HepG2 (cell line): ENCODE results near the gene SRCAP. TPM values are rescaled to one million over a fixed set of nuclear protein-coding genes. Genes with fewer than 3 reads are reported as not detected.
A peak's percentile ranks its signal among the peaks of the same experiment; 100 is the strongest.

Experiments used
- ETV5 ChIP-seq: IDR thresholded peaks from 2 replicates; pipeline ENCODE4 v1.6.1; 2018; ENCODE audit warnings: missing biosample characterization, missing genetic modification reagents, inconsistent platforms, borderline replicate concordance
- KLF11 ChIP-seq: IDR thresholded peaks from 2 replicates; pipeline ENCODE4 v1.6.1; 2016; ENCODE audit warnings: missing compliant biosample characterization
- MED1 ChIP-seq: sonication (generic); formaldehyde crosslinking; IDR thresholded peaks from 2 replicates; pipeline ENCODE4 v1.4.0; 2020; ENCODE audit warnings: missing genetic modification reagents
- NPAS2 ChIP-seq: sonication (generic); formaldehyde crosslinking; IDR thresholded peaks from 2 replicates; pipeline ENCODE4 v1.8.0; 2022; ENCODE audit warnings: mild to moderate bottlenecking, missing genetic modification reagents, borderline replicate concordance
- PHF21A ChIP-seq: sonication (generic); formaldehyde crosslinking; IDR thresholded peaks from 2 replicates; pipeline ENCODE4 v1.5.0; 2020; ENCODE audit warnings: mild to moderate bottlenecking, missing genetic modification reagents
- PRPF4 ChIP-seq: fragments of 200-400 bp; formaldehyde crosslinking; IDR thresholded peaks from 2 replicates; pipeline ENCODE4 v1.6.1; 2016; ENCODE audit warnings: low read length, low read depth; ENCODE audit not compliant: poor library complexity, severe bottlenecking
- SIX1 ChIP-seq: sonication (generic); formaldehyde crosslinking; IDR thresholded peaks from 2 replicates; pipeline ENCODE4 v1.4.0; 2020; ENCODE audit warnings: missing genetic modification reagents, borderline replicate concordance
- SIX4 ChIP-seq: sonication (generic); formaldehyde crosslinking; IDR thresholded peaks from 2 replicates; pipeline ENCODE4 v1.4.0; 2020; ENCODE audit warnings: missing genetic modification reagents
- ZBTB20 ChIP-seq: sonication (generic); formaldehyde crosslinking; IDR thresholded peaks from 2 replicates; pipeline ENCODE4 v1.8.1; 2023; ENCODE audit warnings: missing genetic modification reagents, low read depth, mild to moderate bottlenecking, borderline replicate concordance
- ZNF10 ChIP-seq: sonication (generic); formaldehyde crosslinking; IDR thresholded peaks from 2 replicates; pipeline ENCODE4 v1.4.0; 2020; ENCODE audit warnings: mild to moderate bottlenecking, low read depth, missing genetic modification reagents, borderline replicate concordance
- ZNF256 ChIP-seq: sonication (generic); formaldehyde crosslinking; conservative IDR thresholded peaks from 2 replicates; pipeline ENCODE4 v1.4.0; 2020; ENCODE audit warnings: missing genetic modification reagents
- ZNF782 ChIP-seq: sonication (generic); formaldehyde crosslinking; IDR thresholded peaks from 2 replicates; pipeline ENCODE4 v1.4.0; 2020; ENCODE audit warnings: missing genetic modification reagents, mild to moderate bottlenecking, borderline replicate concordance
- ZSCAN12 ChIP-seq: sonication (generic); formaldehyde crosslinking; IDR thresholded peaks from 2 replicates; pipeline ENCODE4 v1.9.0; 2021; ENCODE audit warnings: mild to moderate bottlenecking, missing genetic modification reagents
- polyA plus RNA-seq, 8 experiments: library from polyadenylated mRNA; depleted of rRNA in 3 of 8; stranded (reverse) in 7 of 8; unstranded in 1 of 8; fragments of >200 nt; fragmentation: Illumina TruSeq in 4 of 8; extraction: Trizol in 4 of 8; gene quantifications; 2 replicates each; pipeline versions ENCODE4 v1.2.1 to v1.2.3, GENCODE V29; 2011 to 2016; ENCODE audit warnings: low read depth in 4 of 8, missing spikeins in 1 of 8, mixed read lengths in 1 of 8; ENCODE audit not compliant: insufficient read depth in 1 of 8
- total RNA-seq, 5 experiments: library from RNA; depleted of rRNA; stranded (reverse); fragments of >200 nt; fragmentation: Illumina TruSeq; extraction: Trizol; gene quantifications; 2 replicates each; pipeline ENCODE4 v1.2.3, GENCODE V29; 2016; ENCODE audit warnings: low read depth in 1 of 5
- TF ChIP-seq, protein P1 (sequence below): sonication (generic); formaldehyde crosslinking; IDR thresholded peaks from 2 replicates; pipeline ENCODE4 v1.5.0; 2020; ENCODE audit warnings: mild to moderate bottlenecking, missing genetic modification reagents, borderline replicate concordance
- TF ChIP-seq, protein P2 (sequence below): sonication (generic); formaldehyde crosslinking; IDR thresholded peaks from 2 replicates; pipeline ENCODE4 v1.5.0; 2020; ENCODE audit warnings: mild to moderate bottlenecking, missing genetic modification reagents
- TF ChIP-seq, protein P3 (sequence below): sonication (generic); formaldehyde crosslinking; IDR thresholded peaks from 2 replicates; pipeline ENCODE4 v1.8.1; 2023; ENCODE audit warnings: mild to moderate bottlenecking, inconsistent platforms, moderate library complexity, missing genetic modification reagents, borderline replicate concordance
- TF ChIP-seq, protein P4 (sequence below): sonication (generic); formaldehyde crosslinking; conservative IDR thresholded peaks from 2 replicates; pipeline ENCODE4 v1.5.0; 2020; ENCODE audit warnings: missing genetic modification reagents
- TF ChIP-seq, protein P5 (sequence below): sonication (generic); formaldehyde crosslinking; IDR thresholded peaks from 2 replicates; pipeline ENCODE4 v1.4.0; 2020; ENCODE audit warnings: missing genetic modification reagents
- TF ChIP-seq, protein P6 (sequence below): IDR thresholded peaks from 2 replicates; pipeline ENCODE4 v1.6.1; 2016; ENCODE audit warnings: mild to moderate bottlenecking, missing biosample characterization, missing genetic modification reagents

Gene SRCAP
- total and polyA plus RNA-seq, 2 of the 13 experiments (the other 11 are each of a cell fraction or from before 2014, with no cell fraction given) = 4.9 to 9.0 TPM

DNA sequence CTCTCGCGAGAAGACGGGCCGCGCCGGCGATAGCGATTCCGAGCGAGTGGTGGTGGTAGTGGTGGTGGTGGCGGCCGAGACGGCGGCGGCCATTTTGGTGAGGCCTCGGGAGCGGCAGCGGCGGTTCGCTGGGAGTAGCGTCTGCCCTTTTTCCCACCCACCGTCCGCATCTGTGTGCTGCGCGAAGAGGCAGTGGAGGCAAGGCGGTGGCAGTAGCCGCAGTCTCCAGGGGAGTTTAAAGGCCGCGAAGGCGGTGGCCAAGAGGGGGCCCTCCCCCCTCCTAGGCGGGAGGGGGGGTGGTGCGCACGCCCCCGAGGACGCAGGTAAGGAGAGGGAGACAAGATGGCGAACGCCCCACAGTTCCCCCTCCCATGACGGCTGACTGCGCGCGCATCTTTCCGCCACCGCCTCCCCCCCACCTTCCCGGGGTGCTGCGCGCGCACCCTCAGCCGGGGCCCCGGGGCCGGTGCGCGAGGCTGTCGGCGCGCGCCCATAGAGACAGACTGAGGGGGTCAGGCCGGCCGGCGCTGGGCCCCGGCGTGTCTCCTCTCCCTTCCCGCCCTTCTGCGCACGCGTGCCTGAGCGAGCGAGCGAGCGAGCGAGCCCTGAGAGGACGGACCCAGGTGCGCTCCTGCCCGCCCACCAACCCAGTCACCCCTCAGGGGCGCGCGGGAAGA, 694 bp upstream of the SRCAP start (continued):
- TF ChIP-seq, protein P1, sequence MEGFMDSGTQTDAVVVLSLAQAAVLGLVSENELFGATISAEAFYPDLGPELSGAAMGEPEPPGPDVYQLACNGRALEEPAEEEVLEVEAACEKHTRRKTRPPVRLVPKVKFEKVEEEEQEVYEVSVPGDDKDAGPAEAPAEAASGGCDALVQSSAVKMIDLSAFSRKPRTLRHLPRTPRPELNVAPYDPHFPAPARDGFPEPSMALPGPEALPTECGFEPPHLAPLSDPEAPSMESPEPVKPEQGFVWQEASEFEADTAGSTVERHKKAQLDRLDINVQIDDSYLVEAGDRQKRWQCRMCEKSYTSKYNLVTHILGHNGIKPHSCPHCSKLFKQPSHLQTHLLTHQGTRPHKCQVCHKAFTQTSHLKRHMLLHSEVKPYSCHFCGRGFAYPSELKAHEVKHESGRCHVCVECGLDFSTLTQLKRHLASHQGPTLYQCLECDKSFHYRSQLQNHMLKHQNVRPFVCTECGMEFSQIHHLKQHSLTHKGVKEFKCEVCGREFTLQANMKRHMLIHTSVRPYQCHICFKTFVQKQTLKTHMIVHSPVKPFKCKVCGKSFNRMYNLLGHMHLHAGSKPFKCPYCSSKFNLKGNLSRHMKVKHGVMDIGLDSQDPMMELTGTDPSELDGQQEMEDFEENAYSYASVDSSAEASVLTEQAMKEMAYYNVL = peak; percentile 66; the same call in 1 of the 2 replicates
- TF ChIP-seq ZBTB20 (CRISPR knock-in tag) (no peak), ZNF10 (CRISPR knock-in tag) (no peak), PRPF4 (no peak), SIX1 (CRISPR knock-in tag) (peak; percentile 61; the same call in 1 of the 2 replicates), KLF11 (CRISPR knock-in tag) (no peak; the same call in 1 of the 2 replicates), ZNF782 (CRISPR knock-in tag) (peak; percentile 33; the same call in 1 of the 2 replicates), ZSCAN12 (CRISPR knock-in tag) (0 out of 2 replicates have a peak, but pooled peaks have one; percentile 21), PHF21A (CRISPR knock-in tag) (peak; percentile 64), MED1 (CRISPR knock-in tag) (peak; percentile 76), ZNF256 (no peak), ETV5 (peak; percentile 47), SIX4 (peak; percentile 75; the same call in 1 of the 2 replicates), NPAS2 (CRISPR knock-in tag) (no peak)
- TF ChIP-seq, protein P2, sequence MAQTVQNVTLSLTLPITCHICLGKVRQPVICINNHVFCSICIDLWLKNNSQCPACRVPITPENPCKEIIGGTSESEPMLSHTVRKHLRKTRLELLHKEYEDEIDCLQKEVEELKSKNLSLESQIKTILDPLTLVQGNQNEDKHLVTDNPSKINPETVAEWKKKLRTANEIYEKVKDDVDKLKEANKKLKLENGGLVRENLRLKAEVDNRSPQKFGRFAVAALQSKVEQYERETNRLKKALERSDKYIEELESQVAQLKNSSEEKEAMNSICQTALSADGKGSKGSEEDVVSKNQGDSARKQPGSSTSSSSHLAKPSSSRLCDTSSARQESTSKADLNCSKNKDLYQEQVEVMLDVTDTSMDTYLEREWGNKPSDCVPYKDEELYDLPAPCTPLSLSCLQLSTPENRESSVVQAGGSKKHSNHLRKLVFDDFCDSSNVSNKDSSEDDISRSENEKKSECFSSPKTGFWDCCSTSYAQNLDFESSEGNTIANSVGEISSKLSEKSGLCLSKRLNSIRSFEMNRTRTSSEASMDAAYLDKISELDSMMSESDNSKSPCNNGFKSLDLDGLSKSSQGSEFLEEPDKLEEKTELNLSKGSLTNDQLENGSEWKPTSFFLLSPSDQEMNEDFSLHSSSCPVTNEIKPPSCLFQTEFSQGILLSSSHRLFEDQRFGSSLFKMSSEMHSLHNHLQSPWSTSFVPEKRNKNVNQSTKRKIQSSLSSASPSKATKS (CRISPR knock-in tag) = no peak; the same call in 1 of the 2 replicates
- TF ChIP-seq, protein P3, sequence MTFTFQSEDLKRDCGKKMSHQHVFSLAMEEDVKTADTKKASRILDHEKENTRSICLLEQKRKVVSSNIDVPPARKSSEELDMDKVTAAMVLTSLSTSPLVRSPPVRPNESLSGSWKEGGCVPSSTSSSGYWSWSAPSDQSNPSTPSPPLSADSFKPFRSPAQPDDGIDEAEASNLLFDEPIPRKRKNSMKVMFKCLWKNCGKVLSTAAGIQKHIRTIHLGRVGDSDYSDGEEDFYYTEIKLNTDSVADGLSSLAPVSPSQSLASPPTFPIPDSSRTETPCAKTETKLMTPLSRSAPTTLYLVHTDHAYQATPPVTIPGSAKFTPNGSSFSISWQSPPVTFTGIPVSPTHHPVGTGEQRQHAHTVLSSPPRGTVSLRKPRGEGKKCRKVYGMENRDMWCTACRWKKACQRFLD (CRISPR knock-in tag) = peak; percentile 69; the same call in 1 of the 2 replicates
- TF ChIP-seq, protein P4, sequence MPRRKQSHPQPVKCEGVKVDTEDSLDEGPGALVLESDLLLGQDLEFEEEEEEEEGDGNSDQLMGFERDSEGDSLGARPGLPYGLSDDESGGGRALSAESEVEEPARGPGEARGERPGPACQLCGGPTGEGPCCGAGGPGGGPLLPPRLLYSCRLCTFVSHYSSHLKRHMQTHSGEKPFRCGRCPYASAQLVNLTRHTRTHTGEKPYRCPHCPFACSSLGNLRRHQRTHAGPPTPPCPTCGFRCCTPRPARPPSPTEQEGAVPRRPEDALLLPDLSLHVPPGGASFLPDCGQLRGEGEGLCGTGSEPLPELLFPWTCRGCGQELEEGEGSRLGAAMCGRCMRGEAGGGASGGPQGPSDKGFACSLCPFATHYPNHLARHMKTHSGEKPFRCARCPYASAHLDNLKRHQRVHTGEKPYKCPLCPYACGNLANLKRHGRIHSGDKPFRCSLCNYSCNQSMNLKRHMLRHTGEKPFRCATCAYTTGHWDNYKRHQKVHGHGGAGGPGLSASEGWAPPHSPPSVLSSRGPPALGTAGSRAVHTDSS = no peak
- TF ChIP-seq, protein P5, sequence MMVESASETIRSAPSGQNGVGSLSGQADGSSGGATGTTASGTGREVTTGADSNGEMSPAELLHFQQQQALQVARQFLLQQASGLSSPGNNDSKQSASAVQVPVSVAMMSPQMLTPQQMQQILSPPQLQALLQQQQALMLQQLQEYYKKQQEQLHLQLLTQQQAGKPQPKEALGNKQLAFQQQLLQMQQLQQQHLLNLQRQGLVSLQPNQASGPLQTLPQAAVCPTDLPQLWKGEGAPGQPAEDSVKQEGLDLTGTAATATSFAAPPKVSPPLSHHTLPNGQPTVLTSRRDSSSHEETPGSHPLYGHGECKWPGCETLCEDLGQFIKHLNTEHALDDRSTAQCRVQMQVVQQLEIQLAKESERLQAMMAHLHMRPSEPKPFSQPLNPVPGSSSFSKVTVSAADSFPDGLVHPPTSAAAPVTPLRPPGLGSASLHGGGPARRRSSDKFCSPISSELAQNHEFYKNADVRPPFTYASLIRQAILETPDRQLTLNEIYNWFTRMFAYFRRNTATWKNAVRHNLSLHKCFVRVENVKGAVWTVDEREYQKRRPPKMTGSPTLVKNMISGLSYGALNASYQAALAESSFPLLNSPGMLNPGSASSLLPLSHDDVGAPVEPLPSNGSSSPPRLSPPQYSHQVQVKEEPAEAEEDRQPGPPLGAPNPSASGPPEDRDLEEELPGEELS (CRISPR knock-in tag) = peak; percentile 68
- TF ChIP-seq, protein P6, sequence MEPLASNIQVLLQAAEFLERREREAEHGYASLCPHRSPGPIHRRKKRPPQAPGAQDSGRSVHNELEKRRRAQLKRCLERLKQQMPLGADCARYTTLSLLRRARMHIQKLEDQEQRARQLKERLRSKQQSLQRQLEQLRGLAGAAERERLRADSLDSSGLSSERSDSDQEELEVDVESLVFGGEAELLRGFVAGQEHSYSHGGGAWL (CRISPR knock-in tag) = peak; percentile 93
